ENCODE measurements around the gene PPP2CA. TPM values are rescaled to one million over a fixed set of nuclear protein-coding genes. Genes with fewer than 3 reads are reported as not detected.

Gene PPP2CA
- total RNA-seq, result 100 to 1,000 TPM in 3 of 4 donors, 10 to 100 TPM in 1; 30.4 to 198 (median 147) TPM

GRCh38 chr5:134225780-134226440, at the start of gene PPP2CA:
Gene PPP2CA, minus strand, starts transcription at chr5:134226073. Its CDS starts 212 bp downstream, at chr5:134225861.
- no peaks in the 10 kb centered on the region for H3K27me3 ChIP-seq
- peak; percentile 45 to 89 (median 86) for TF ChIP-seq POLR2AphosphoS5 (IDR thresholded peaks at IDR 0.05)
- peak; percentile 36 for TF ChIP-seq POLR2A (IDR thresholded peaks at IDR 0.05)
- peak; percentile 45 for TF ChIP-seq EP300 (IDR thresholded peaks at IDR 0.05; ENCODE audit: low read depth)
- TF ChIP-seq CTCF (IDR thresholded peaks at IDR 0.05), result peak in 1 of 5 experiments; percentile 13
- peak within 1 kb of the TSS; percentile 100 for H3K27ac ChIP-seq
- peaks cover 7 to 49% (median 42%) of the 10 kb centered on the region in 4 donors for H3K4me1 ChIP-seq
- peak; percentile 99 for DNase-seq
- intact Hi-C loops (cut with DNase I; ENCODE audit: low total_unique reads) (no loop called here), in situ Hi-C loops (cut with MboI; ENCODE audit: low pct_ligation_motif_present in 1 of 4, low pct_unique_long_range_greater_than_20kb in 1 of 4, low sequenced_read_pairs in 3 of 4) (no loop called here)
- H3K36me3 ChIP-seq, result no peaks in the 10 kb centered on the region
- no peaks in the 10 kb centered on the region for H3K9me3 ChIP-seq
- peak within 1 kb of the TSS; percentile 92 to 100 (median 96) for H3K4me3 ChIP-seq
- WGBS, 2 donors (ENCODE audit: low coverage in 1 of 2), result 0% methylated on average over 49 of the region's 73 CpGs; no CpG with 5 or more reads in 1 of the 2 donors

- H3K36me3 ChIP-seq, result no peaks in the 10 kb centered on the region
- TF ChIP-seq EP300 (IDR thresholded peaks at IDR 0.05; ENCODE audit: low read depth), result no peak
- TF ChIP-seq POLR2AphosphoS5 (IDR thresholded peaks at IDR 0.05), result no peak
- TF ChIP-seq POLR2A (IDR thresholded peaks at IDR 0.05), result no peak
- TF ChIP-seq CTCF (IDR thresholded peaks at IDR 0.05), result no peak
- in situ Hi-C loops (cut with MboI; ENCODE audit: low pct_ligation_motif_present in 1 of 4, low pct_unique_long_range_greater_than_20kb in 1 of 4, low sequenced_read_pairs in 3 of 4) (no loop called here), intact Hi-C loops (cut with DNase I; ENCODE audit: low total_unique reads) (no loop called here)
- no peaks in the 10 kb centered on the region for H3K27me3 ChIP-seq
- 84% methylated on average over 3 of the region's 3 CpGs; no CpG with 5 or more reads in 1 of the 2 donors for WGBS, 2 donors (ENCODE audit: low coverage in 1 of 2)
- no peaks in the 10 kb centered on the region for H3K4me1 ChIP-seq
- no peaks in the 10 kb centered on the region for H3K9me3 ChIP-seq
- no peak overlapping the region for H3K4me3 ChIP-seq
- DNase-seq, result no peak
- no peak overlapping the region for H3K27ac ChIP-seq
Observed at GRCh38 chr5:134273642-134274395, 47.9 kb upstream of the PPP2CA start.

GRCh38 chr5:134271059-134271458, 45.2 kb upstream of the PPP2CA start:
- intact Hi-C loops (cut with DNase I; ENCODE audit: low total_unique reads) (no loop called here), in situ Hi-C loops (cut with MboI; ENCODE audit: low pct_ligation_motif_present in 1 of 4, low pct_unique_long_range_greater_than_20kb in 1 of 4, low sequenced_read_pairs in 3 of 4) (no loop called here)
- H3K27me3 ChIP-seq, result no peaks in the 10 kb centered on the region
- H3K4me3 ChIP-seq, result no peak overlapping the region
- no peak overlapping the region for H3K27ac ChIP-seq
- no peaks in the 10 kb centered on the region for H3K4me1 ChIP-seq
- H3K9me3 ChIP-seq, result no peaks in the 10 kb centered on the region
- no peak for DNase-seq
- no peaks in the 10 kb centered on the region for H3K36me3 ChIP-seq
- TF ChIP-seq POLR2A (IDR thresholded peaks at IDR 0.05), result no peak
- TF ChIP-seq CTCF (IDR thresholded peaks at IDR 0.05), result no peak
- TF ChIP-seq POLR2AphosphoS5 (IDR thresholded peaks at IDR 0.05), result no peak
- no peak for TF ChIP-seq EP300 (IDR thresholded peaks at IDR 0.05; ENCODE audit: low read depth)
- WGBS, 2 donors (ENCODE audit: low coverage in 1 of 2), result 100% methylated on average over 1 of the region's 1 CpG; no CpG with 5 or more reads in 1 of the 2 donors

GRCh38 chr5:134268919-134269318, 43.0 kb upstream of the PPP2CA start:
- intact Hi-C loops (cut with DNase I; ENCODE audit: low total_unique reads), result no loop called here
- Histone ChIP-seq H3K27ac (no peak overlapping the region), H3K27me3 (no peaks in the 10 kb centered on the region), H3K4me3 (no peak overlapping the region), H3K36me3 (no peaks in the 10 kb centered on the region), H3K9me3 (peaks cover 0 to 5% of the 10 kb centered on the region in 2 donors), H3K4me1 (no peaks in the 10 kb centered on the region)
- TF ChIP-seq EP300 (IDR thresholded peaks at IDR 0.05; ENCODE audit: low read depth) (no peak), CTCF (IDR thresholded peaks at IDR 0.05) (no peak), POLR2A (IDR thresholded peaks at IDR 0.05) (no peak), POLR2AphosphoS5 (IDR thresholded peaks at IDR 0.05) (no peak)
- 92 to 95% methylated on average over 4 of the region's 4 CpGs for WGBS, 2 donors (ENCODE audit: low coverage in 1 of 2)
- DNase-seq, result no peak
- in situ Hi-C loops (cut with MboI; ENCODE audit: low pct_ligation_motif_present in 1 of 4, low pct_unique_long_range_greater_than_20kb in 1 of 4, low sequenced_read_pairs in 3 of 4), result no loop called here
